GM19193 (cell line): ENCODE results near the gene ATP1B3.

Experiments used
- POLR2A ChIP-seq: IDR thresholded peaks from 4 replicates; pipeline ENCODE4 v1.6.1; 2011; ENCODE audit not compliant: insufficient read depth, insufficient read length; ENCODE audit errors: extremely low read depth

The ATP1B3 gene

GRCh38 chr3:141853081-141853601 lies 23.3 kb upstream of the ATP1B3 start:
- no peak for TF ChIP-seq POLR2A

- TF ChIP-seq POLR2A, result no peak
Observed at GRCh38 chr3:141853629-141854168, 22.7 kb upstream of the ATP1B3 start.

- no peak for TF ChIP-seq POLR2A
Observed at GRCh38 chr3:141854599-141854998, 21.8 kb upstream of the ATP1B3 start.

- TF ChIP-seq POLR2A, result no peak
Observed at GRCh38 chr3:141858312-141858711, 18.1 kb upstream of the ATP1B3 start.

- no peak for TF ChIP-seq POLR2A
Observed at GRCh38 chr3:141859651-141860050, 16.8 kb upstream of the ATP1B3 start.

GRCh38 chr3:141860086-141860669 lies 16.3 kb upstream of the ATP1B3 start:
- no peak for TF ChIP-seq POLR2A

GRCh38 chr3:141860766-141861513 lies 15.5 kb upstream of the ATP1B3 start:
- TF ChIP-seq POLR2A, result no peak

- TF ChIP-seq POLR2A, result no peak
Observed at GRCh38 chr3:141862279-141862816, 14.1 kb upstream of the ATP1B3 start.

- no peak for TF ChIP-seq POLR2A
Observed at GRCh38 chr3:141863491-141863890, 13.0 kb upstream of the ATP1B3 start.

- TF ChIP-seq POLR2A, result no peak
Observed at GRCh38 chr3:141864281-141864970, 12.0 kb upstream of the ATP1B3 start.

- no peak for TF ChIP-seq POLR2A
Observed at GRCh38 chr3:141865101-141865500, 11.3 kb upstream of the ATP1B3 start.

- no peak for TF ChIP-seq POLR2A
Observed at GRCh38 chr3:141870091-141870687, 6.3 kb upstream of the ATP1B3 start.

- no peak for TF ChIP-seq POLR2A
Observed at GRCh38 chr3:141875374-141875892, 1.0 kb upstream of the ATP1B3 start.

- TF ChIP-seq POLR2A, result no peak
Observed at GRCh38 chr3:141875893-141876380, 506 bp upstream of the ATP1B3 start.
